NK-92 (cell line): Measurements from ENCODE around the gene TMEM117.

Experiments used
- DNase-seq: peaks from one replicate; lab custom pipeline; 2025; ENCODE audit not compliant: unreplicated experiment; lab: John Stamatoyannopoulos, UW

Gene TMEM117

DNA sequence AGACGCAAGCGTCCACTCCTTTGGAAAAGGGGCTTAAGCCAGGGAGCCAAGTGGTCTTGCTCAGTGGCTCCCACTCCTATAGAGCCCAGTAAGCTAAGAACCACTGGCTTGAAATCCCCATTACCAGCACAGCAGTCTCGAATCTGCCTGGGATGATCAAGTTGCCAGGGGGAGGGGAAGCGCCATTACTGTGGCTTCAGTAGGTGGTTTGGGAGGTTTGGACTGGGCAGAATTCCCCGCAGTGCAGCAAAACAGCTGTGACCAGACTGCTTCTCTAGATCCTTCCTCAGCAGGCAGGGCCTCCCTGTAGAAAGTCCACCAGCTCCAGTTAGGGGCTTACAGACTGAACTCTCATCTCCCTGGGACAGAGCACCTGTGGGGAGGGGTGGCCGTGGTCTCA is 115.4 kb downstream of the TMEM117 start:
- DNase-seq, result no peak

DNA sequence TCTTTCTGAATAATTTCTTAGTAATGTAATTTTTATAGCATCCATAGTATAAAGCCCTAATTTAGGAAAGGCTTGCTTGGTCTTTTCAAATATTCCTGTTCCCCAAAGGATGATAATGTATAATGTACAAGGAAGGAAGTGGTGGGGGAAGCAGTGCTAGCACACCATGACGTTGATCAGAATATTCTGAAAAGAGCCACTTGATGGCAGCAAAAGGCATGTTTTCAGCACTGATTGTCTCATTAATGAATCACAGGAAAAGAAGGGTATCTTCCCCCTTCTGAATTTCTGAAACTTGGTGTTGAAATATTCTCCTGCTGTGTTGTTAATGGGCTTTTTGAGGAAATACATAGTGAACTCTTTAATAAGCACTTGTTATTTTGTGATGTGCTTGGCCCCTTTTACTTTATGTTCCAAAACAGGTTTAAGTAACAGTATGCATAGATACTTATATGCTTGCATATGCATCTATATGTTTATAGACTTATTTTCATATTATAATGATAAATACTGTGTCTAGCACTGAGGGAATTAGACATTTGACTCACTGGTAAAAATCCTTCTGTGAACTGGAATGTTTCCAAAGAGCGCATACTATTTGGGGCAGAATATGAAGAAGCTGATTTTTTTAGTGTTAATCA is 122.0 kb downstream of the TMEM117 start:
- DNase-seq, result no peak

DNA sequence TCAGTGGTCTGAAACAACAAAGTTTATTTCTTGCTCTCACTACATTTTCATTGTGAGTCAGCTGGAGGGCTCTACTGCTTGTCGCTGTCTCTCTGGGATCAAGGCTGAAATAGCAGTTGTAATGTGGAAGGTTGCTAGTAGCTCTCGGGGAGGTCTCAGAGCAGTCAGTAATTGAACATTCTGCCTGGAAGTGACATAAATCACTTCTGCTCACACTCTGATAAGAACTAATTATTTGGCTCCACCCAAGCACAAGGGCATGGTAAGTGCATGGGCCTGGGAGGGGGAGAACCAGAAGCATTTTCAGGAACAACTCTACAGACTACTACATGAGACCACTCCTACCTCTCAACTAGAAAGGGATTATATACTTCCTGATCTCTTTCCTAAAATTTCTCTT is 128.2 kb downstream of the TMEM117 start:
- DNase-seq, result no peak

DNA sequence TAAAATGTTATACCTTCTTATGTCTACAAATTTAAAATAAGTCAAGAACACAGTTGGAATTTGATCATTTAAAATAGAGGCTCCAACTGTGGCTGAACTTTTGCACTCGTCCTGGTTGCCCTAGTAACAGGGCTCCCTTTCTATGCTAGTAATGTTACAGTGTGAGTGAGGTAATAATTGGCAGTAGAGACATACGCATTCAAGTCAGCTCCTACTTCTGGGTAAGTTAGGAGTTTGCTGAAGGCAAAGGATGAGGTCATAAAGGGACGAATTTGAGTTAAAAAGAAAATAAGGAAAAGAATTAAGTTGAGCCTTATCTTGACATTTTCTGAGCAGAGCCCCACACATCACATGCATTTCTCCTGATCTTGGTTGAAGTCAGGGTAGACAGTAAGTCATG is 129.1 kb downstream of the TMEM117 start:
- DNase-seq, result no peak

DNA sequence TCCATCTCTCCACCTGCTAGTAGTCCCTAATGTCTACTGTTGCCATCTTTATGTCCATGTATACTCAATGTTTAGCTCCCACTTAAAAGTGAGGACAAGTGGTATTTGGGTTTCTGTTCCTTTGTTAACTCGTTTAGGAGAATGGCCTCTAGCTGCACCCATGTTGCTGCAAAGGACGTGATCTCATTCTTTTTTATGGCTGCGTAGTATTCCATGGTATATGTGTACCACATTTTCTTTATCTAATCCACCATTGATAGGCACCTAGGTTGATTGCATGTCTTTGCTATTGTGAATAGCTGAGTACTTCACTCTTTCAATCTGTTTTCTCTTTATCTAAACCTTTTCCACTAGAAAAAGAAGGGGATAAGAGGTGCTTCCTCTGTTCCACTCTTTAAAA is 130.0 kb downstream of the TMEM117 start:
- no peak for DNase-seq

DNA sequence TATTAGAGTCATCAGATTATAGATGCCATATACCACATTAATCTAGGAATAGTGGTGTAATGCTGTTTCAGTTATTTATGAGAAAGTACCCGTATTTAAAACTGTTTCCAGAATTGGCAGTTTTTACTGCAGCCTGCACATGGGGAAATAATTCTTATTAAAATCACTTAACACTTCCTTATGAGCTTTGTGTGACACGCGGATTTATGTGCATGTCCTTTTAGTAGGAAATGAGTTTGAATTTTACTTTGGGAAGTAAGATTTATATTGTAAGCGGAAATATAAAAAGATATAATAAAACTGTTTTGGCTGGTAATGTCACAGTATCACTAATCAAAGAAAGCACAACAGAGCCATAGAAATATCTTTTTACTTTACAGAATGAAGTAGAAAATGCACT is 132.9 kb downstream of the TMEM117 start:
- no peak for DNase-seq

DNA sequence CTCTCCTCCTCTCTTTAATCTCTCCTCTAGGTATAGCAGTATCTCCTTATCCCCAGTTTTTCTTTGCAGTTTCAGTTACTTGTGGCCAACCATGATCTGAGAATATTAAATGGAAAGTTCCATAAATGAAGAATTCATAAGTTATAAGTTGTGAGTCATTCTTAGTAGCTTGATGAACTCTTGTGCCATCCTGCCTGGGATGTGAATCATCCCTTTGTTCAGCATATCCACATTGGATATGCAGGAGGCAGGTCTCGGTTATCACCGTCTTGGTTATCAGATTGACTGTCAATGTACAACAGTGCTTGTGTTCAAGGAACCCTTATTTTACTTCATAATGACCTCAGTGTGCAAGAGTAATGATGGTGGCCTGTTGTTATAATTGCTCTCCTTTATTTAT is 134.0 kb downstream of the TMEM117 start:
- DNase-seq, result no peak

DNA sequence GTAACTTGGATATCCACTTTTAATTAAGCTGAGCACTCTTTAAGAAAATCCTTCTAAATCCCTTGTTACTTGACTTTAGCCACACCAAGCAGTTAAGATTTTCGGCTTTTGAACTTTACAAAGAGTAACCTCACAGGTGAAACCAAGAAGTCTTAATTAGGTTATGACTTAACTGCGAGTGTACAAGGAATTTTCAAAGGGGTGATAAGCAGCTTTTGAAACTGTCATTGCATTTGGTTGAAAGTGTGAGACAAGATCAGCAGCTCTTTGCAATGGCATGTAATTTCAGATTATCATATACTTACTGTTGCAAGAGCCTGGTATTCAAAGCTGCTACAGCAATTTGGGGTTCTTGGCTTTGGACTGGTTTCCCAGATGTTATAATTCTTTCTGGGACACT is 137.5 kb downstream of the TMEM117 start:
- DNase-seq, result no peak

DNA sequence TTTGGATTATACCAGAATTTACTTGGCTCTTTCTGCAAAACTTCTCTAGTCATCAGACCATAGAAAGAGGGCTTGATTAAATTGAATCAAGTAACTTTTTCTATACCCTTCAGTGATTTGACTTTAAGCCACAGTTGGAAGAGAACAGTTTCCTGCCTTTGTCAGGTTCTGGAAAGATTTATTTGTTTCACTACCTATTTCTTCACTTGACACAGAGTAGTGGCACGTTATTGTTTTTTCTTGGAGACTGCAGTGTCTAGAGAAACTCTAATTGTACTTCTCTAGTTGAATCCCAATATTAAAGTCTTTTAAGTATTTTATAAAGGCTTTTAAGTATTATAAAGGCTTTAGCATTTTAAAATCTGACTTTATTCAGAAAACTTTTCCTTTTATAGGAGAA is 138.1 kb downstream of the TMEM117 start:
- no peak for DNase-seq

DNA sequence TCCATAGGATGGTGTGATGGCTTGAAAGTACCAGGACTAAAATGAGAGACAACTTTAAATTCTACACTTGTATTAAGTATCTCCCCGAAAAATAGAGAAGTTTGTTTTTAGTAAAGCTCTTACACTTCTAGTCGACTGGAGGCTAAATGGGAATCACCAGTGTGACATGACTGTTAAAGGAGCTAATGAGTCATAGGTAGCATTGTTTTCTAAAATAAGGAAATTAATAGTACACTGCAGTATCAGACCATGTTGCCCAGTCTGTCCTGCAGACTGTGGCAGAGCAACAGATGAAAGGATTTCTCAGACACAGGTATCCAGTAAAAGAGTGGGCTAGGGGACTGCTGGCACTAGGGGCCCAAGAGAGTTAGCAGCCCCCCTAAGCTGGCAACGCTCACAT is 140.1 kb downstream of the TMEM117 start:
- DNase-seq, result no peak

DNA sequence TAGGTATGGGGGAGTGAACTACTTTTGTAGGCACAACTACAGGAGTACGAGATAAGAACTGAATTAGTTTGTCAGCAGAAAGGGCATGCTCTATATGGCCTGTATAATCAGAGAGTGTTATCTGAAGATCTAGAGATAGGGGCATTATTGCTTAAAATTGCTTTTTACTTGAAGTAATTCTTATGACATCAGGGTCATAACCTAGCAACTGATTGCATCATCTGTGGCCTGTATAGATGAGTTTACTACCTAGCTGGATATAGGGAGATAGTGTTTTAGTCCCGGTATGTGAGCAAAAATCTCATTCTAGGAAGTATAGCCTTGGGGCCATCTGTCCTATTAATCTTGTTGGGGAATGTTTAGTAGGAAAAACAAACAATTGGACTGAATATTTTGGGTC is 142.7 kb downstream of the TMEM117 start:
- DNase-seq, result no peak

DNA sequence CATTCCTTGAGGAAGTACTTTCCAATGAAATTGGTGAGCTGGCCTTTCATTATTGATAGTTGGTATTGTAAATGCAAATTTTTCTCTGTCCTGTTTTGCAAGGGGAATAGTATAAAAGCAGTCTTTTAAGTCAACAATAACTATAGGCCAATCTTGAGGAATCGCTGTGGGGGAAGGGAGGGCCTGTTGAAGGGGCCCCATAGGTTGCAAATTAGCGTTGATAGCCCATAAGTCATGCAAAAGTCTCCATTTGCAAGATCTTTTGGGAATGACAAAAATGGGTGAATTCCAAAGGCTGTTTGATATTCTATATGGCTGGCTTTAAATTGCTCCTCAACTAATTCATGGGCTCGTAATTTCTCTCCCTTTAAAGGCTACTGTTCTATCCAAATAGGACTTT is 143.6 kb downstream of the TMEM117 start:
- DNase-seq, result no peak

DNA sequence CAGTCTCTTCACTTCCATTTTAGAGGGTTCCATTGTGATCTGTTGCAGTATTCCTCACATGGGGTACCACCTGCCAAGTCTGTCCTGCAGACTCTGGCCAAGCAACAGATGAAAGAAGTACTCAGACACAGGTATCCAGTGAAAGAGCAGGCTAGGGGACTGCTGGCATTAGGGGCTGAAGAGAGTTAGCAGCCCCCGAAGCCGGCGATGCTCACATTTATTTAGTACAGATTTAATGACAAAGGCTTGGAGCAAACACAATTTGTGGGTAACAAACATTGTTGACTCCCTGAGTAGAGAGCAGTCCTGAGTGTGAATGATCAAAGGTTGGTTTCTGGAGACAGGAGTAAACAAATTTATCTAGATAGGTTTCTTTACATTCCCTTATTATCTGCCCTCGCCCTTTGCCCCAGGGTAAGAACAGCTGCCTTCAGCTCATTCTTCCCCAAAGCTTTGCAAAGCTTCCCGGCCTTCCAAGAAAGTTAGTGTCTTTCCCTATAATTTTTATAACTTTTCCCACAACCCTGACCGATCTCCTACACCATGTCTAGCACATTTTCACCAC is 144.8 kb downstream of the TMEM117 start:
- no peak for DNase-seq

DNA sequence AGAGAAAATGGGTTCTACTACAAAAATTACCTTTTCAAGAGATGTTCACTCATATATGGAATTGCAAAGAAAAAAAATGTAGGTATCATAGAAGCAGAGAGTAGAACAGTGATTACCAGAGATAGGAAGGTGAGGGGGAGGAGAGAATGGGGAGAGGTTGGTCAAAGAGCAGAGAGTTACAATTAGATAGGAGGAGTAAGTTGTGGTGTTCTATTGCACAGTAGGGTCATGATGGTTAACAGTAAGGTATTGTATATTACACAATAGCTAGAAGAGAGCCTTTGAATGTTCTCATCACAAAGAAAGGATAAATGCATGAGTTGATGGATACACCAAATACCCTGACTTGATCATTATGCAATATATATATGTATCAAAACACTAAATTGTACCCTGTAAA is 145.8 kb downstream of the TMEM117 start:
- DNase-seq, result no peak

DNA sequence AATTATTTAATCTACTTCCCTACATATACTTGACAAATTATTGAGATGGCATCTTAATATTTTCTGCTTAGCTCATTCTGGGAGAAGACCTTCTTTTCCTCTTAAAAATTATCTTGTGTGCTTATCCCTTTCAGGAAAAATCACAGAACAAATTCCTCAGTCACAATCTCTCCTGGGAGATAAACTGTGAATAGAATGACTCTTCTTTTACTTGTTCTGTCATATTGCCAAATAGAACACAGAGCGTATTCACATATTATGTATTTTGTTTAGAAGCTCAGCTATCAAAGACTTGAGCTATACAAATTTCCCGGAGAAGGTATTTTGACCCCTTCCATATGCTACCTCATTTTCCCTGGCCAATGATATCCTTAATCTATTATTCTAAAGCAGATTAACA is 146.7 kb downstream of the TMEM117 start:
- no peak for DNase-seq

DNA sequence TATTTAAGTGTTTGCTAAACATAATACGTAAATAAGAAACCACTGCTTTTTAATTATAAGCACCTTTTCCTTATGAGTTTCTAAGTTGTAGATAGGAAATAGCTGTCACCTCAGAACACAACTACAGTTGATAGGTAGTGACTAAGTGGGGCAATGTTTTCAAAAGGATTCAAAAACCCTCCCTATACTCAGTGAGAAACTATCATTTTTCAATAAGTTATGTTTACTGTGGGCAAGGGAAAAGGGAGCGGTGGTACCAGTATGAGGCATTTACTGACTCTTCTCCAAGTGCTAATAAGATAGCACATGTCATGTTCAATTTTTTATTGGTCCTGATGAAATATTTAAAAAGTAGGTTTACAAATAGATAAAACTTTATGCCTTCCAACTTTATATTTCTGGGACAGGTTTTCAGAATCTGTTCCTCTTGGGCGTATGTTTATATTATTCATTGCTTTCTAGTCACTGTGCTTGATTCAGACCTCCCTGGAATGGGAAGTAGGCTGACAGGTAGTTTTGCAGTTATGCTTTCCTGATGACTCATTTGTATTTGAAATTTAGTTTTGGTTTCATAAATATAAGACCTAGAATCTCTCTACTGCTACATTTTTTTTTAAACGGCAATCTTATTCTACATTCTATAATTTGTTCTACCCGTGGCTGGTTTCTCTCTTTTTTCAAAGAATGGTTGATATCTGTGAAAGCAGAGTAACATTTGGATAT is 153.1 kb downstream of the TMEM117 start:
- DNase-seq, result no peak

DNA sequence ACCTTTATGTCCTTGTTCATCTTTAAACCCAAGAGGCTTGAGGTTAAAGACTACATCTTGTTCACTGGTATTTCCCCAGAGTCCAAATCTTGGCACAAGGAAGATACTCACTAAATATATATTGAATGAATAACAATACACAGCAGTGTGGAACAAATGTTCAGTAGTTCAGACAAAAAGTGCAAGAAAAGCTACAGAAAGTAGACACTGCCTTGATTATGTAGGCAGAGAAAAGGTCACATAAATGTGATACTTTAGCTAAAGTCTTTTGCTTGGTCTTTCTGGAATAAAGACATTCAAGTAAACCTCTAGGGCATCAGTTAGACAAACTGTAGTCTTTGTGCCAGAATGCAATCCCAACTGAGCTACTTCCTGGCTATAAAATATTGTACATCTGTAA is 157.0 kb downstream of the TMEM117 start:
- no peak for DNase-seq

DNA sequence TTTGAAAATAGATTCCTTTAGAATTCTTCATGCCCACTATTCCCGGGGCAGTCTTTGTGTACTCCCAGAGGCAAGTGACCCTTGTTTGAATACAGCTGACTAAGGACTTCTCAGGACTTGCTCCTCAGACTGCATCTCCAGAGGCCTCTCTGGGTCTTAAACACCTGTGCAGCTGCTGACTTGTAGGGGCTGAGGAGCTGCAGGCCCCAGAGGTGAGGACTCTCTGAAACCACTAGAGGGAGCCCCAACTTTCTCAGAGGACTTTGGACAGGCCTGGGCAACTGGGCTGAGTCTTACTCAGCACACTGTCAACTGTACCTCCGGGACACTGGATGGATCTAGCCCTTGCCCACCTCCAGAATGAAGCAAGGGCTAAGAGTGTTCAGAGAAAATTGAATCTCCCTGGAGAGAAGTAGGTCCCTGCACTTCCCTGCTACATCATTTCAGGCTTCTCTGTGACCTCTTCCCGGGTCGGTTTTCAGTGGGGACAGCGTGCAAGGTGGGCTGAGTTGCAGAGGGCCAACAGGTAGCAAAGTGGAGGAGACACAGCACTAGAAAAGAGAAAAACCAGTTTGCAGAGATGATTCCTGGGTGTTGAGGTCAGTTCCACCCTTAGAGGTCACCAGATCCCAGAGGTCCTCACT is 164.6 kb downstream of the TMEM117 start:
- DNase-seq, result no peak

DNA sequence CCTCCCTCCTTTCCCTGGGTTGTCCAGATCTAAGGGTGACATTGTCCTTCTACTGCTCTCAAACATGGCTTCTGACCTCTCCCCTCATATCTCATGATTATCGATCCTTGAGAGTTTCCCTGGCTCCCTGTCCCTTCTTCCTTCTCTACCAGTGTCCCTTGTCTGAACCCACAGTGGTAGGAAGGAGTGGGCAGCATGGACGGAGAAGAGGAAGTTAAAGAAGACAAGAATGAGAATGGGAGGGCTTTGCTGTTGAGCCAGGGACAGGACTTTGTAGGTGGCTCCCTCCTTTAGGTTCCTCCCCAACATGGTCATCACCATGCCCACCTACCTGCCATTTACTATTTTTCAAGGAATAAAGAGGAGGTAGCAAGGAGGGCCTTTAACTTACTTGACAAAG is 166.7 kb downstream of the TMEM117 start:
- no peak for DNase-seq

DNA sequence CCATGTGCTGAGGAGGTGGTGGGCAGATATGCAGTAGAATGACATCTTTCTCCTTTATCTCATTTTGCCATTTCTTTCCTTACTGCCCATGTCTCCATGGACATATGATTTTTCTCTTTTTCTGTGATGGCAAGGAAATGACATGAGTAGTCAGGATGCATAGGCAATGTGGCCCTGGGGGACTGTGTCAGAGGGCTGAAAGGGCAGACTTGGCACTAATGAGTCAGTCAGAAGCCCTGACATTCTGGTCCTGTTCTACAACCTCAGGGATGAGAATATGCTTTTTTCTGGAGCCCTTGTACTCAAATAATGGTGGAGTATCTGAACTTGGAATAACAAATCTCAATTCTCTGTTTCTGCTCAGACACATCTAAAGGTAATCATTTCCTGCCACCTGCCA is 167.8 kb downstream of the TMEM117 start:
- no peak for DNase-seq

DNA sequence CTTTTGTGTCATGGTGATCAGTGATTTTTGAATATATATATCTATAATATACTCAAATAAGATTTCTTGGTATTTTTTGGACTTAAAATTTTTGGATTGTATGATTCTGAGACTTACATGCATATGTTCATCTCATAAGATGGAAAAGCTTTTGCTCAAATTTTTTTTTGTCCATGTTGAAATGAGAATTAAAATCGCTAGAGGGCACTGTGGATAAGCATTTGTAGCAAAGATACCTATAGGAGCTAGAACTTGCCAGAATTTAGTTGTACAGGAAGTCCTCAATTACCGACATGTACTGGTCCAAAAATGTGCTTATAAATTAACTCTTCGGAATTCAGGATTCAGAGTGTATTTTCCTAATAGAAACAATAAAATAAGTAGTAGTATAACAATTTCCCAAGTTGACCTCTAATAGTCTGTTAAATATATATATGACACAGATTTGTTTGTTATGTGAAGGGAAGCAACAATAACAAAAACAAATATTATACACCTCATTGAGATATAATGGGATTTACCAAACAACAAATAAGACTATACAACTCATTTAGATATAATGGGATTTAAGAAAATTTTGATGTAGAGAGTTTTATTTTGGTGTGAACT is 179.6 kb downstream of the TMEM117 start:
- DNase-seq, result no peak

DNA sequence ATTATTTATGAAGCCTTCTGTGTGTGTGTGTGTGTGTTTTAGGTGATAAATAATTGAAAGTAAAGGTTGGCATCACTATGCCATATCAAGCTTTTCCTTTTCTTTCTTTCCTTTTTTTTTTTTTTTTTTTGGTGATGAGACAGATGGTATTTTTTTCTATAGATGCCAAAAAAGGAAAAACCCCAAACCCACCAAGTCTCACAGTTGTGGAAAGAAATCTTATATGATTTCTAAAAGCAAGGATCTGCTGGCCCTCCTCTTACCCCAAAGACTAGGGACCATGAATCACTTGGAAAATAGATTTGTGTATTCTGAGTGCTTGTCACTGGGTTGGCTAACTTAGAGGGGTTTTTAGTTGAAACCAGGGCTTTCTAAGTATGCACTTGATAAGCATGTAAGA is 181.3 kb downstream of the TMEM117 start:
- DNase-seq, result no peak
